Neural progenitor cell (in vitro differentiated cells): Measurements from ENCODE around the gene GPR6.

Experiments used
- EZH2 ChIP-seq: fragments of 200-600 bp; sonication (generic); IDR thresholded peaks from 2 replicates; pipeline ENCODE4 v1.6.1; 2017; ENCODE audit warnings: antibody characterized with exemption, mild to moderate bottlenecking, moderate library complexity
- TF ChIP-seq, protein P1 (sequence below): fragments of 200-600 bp; sonication (generic); IDR thresholded peaks from 2 replicates; pipeline ENCODE4 v1.5.1; 2017; ENCODE audit warnings: antibody characterized with exemption, mild to moderate bottlenecking

DNA sequence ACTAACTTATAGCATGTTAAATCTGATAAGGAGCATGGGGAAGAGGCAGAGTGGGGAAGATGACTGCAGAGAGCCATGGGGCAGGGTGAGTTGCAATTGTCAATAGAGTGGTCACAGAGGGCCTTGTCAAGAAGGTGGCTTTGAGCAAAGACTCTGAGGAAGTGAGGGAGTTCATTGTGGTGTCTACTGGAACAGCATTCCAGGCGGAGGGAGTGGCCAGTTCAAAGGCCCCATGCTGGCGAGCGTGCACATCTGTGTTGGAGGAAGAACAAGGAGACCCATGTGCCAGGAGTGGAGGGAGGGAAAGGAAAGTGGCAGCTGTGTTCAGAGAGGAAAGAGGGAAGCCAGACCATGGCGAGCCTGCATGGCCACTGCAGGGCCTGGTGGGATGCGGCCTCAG, 15.8 kb upstream of the GPR6 start:
- TF ChIP-seq, protein P1, sequence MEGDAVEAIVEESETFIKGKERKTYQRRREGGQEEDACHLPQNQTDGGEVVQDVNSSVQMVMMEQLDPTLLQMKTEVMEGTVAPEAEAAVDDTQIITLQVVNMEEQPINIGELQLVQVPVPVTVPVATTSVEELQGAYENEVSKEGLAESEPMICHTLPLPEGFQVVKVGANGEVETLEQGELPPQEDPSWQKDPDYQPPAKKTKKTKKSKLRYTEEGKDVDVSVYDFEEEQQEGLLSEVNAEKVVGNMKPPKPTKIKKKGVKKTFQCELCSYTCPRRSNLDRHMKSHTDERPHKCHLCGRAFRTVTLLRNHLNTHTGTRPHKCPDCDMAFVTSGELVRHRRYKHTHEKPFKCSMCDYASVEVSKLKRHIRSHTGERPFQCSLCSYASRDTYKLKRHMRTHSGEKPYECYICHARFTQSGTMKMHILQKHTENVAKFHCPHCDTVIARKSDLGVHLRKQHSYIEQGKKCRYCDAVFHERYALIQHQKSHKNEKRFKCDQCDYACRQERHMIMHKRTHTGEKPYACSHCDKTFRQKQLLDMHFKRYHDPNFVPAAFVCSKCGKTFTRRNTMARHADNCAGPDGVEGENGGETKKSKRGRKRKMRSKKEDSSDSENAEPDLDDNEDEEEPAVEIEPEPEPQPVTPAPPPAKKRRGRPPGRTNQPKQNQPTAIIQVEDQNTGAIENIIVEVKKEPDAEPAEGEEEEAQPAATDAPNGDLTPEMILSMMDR: no peak
- TF ChIP-seq EZH2: no peak
